ENCODE results near the gene TRIB2.

DNA sequence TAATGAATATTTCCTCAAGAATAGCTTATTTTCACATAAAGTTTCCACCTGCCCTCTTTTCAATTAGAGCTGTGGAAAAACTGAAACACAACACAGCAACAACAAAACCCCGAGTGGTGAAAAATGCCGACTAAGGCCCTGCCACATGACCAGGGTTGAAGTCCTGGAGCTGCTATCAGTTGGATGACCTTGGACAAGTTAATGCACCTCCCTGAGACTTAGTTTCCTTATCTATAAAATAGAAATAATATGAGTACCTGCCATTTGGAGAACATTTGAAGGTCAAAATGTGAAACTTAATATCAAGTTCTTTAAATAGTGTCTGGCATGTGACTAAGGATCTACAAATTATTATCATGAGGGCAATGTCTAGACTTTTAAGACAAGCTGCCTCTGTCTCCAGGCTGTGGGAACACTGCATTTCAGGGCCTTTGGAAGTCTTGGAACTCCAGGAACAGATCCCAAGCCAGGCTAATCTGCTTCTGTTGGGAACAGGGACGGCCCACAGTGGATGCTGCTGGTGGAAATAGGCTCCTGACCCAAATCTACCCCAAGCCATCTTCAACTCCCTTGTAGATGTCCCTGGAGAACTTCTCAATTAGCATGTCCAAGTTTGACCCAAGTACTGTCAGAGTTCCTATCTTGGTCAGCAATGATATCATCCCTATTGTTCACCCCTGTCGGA, 42.0 kb upstream of the TRIB2 start:
- TF ChIP-seq, protein P1, sequence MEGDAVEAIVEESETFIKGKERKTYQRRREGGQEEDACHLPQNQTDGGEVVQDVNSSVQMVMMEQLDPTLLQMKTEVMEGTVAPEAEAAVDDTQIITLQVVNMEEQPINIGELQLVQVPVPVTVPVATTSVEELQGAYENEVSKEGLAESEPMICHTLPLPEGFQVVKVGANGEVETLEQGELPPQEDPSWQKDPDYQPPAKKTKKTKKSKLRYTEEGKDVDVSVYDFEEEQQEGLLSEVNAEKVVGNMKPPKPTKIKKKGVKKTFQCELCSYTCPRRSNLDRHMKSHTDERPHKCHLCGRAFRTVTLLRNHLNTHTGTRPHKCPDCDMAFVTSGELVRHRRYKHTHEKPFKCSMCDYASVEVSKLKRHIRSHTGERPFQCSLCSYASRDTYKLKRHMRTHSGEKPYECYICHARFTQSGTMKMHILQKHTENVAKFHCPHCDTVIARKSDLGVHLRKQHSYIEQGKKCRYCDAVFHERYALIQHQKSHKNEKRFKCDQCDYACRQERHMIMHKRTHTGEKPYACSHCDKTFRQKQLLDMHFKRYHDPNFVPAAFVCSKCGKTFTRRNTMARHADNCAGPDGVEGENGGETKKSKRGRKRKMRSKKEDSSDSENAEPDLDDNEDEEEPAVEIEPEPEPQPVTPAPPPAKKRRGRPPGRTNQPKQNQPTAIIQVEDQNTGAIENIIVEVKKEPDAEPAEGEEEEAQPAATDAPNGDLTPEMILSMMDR (IDR thresholded peaks at IDR 0.05; ENCODE audit: low read depth, low read length): no peak
- no peak for TF ChIP-seq EZH2phosphoT487 (IDR thresholded peaks at IDR 0.05; ENCODE audit: low read depth)

All from OCI-LY3 (cell line).